OCI-LY7 (cell line): ENCODE results near the gene ABCD1. TPM values are rescaled to one million over a fixed set of nuclear protein-coding genes. Genes with fewer than 3 reads are reported as not detected.

Experiments used
- BruUV-seq: library from RNA; stranded (reverse); fragments of 400-500 nt; replicated peaks from 2 replicates; lab custom pipeline; 2021; lab: Mats Ljungman, UMichigan
- CTCF ChIA-PET: fragments of 300-600 bp; sonication (Branson Sonifier 250); formaldehyde crosslinking; loops from one replicate; lab custom pipeline; 2022; ENCODE audit warnings: antibody characterized with exemption; ENCODE audit not compliant: unreplicated experiment; lab: Charles Lee
- POLR2A ChIA-PET: fragments of 300-600 bp; sonication (Branson Sonifier 250); formaldehyde crosslinking; loops from one replicate; lab custom pipeline; 2022; ENCODE audit warnings: antibody characterized with exemption; lab: Charles Lee
- DNase-seq: peaks from one replicate; pipeline ENCODE4 v3.0.0-alpha.2; 2015; ENCODE audit warnings: low spot score
- H2AFZ ChIP-seq: fragments of 200-600 bp; sonication (generic), shearing (Covaris generic); 2 replicates; pipeline ENCODE4 v1.6.1; 2014; ENCODE audit warnings: mild to moderate bottlenecking, antibody characterized with exemption, low read length, moderate library complexity
- H3K27ac ChIP-seq: fragments of 200-600 bp; sonication (generic); 2 replicates; pipeline ENCODE4 v1.5.1; 2014; ENCODE audit warnings: mixed run types, low read depth, mild to moderate bottlenecking, moderate library complexity, low read length, inconsistent platforms; ENCODE audit not compliant: poor library complexity, severe bottlenecking
- H3K36me3 ChIP-seq: fragments of 200-600 bp; sonication (generic); 2 replicates; pipeline ENCODE4 v1.6.1; 2014; ENCODE audit warnings: mild to moderate bottlenecking, antibody characterized with exemption, low read length, moderate library complexity, mixed read lengths; ENCODE audit not compliant: insufficient read depth
- H3K4me1 ChIP-seq: fragments of 200-600 bp; sonication (generic); 2 replicates; pipeline ENCODE4 v1.5.1; 2014; ENCODE audit warnings: mild to moderate bottlenecking, low read length; ENCODE audit not compliant: insufficient read depth, poor library complexity, severe bottlenecking
- H3K4me2 ChIP-seq: fragments of 200-600 bp; sonication (generic); 2 replicates; pipeline ENCODE4 v1.6.1; 2014; ENCODE audit warnings: mild to moderate bottlenecking, low read length
- H3K4me3 ChIP-seq: fragments of 200-600 bp; sonication (generic); 2 replicates; pipeline ENCODE4 v1.5.1; 2014; ENCODE audit warnings: mild to moderate bottlenecking, low read depth, low read length; ENCODE audit not compliant: poor library complexity, severe bottlenecking
- H3K79me2 ChIP-seq: fragments of 200-600 bp; sonication (generic); 2 replicates; pipeline ENCODE4 v1.6.1; 2016; ENCODE audit warnings: low read depth, mild to moderate bottlenecking, low read length, moderate library complexity, mixed read lengths; ENCODE audit not compliant: insufficient read depth
- H3K9me2 ChIP-seq: fragments of 200-600 bp; sonication (generic); 2 replicates; pipeline ENCODE4 v1.6.1; 2016; ENCODE audit warnings: mild to moderate bottlenecking, low read length, mixed read lengths; ENCODE audit not compliant: insufficient read depth
- H3K9me3 ChIP-seq: fragments of 200-600 bp; sonication (generic); 2 replicates; pipeline ENCODE4 v1.6.1; 2014; ENCODE audit warnings: mild to moderate bottlenecking, mixed run types, low read length, mixed read lengths
- H4K20me1 ChIP-seq: fragments of 200-600 bp; sonication (generic); 2 replicates; pipeline ENCODE4 v1.6.1; 2014; ENCODE audit warnings: mild to moderate bottlenecking, antibody characterized with exemption, low read length, moderate library complexity, mixed read lengths; ENCODE audit not compliant: insufficient read depth
- EZH2phosphoT487 ChIP-seq: fragments of 200-600 bp; sonication (generic); IDR thresholded peaks from 2 replicates; pipeline ENCODE4 v1.6.1; 2018; ENCODE audit warnings: low read depth, borderline replicate concordance, mild to moderate bottlenecking, mixed run types, antibody characterized with exemption, low read length, moderate library complexity, mixed read lengths
- intact Hi-C: fragments of 100-400 bp; cut with micrococcal nuclease; formaldehyde crosslinking; loops from one replicate; pipeline ENCODE4 v1.10.0; 2022; ENCODE audit not compliant: unreplicated experiment
- total RNA-seq, 2 experiments: library from RNA; depleted of rRNA in 1 of 2; stranded (reverse); fragments of >200 nt in 1 of 2; shearing (Covaris generic) in 1 of 2; gene quantifications; 2 replicates each; pipeline ENCODE4 v1.2.3, GENCODE V29; 2014 to 2022
- TF ChIP-seq, protein P1 (sequence below): fragments of 200-600 bp; sonication (generic); conservative IDR thresholded peaks from 2 replicates; pipeline ENCODE4 v1.5.1; 2014; ENCODE audit warnings: mild to moderate bottlenecking, antibody characterized with exemption, low read length, moderate library complexity, mixed read lengths

The ABCD1 gene
- total RNA-seq, 2 experiments from 2014 or later, result 6.9 to 8.8 TPM

DNA sequence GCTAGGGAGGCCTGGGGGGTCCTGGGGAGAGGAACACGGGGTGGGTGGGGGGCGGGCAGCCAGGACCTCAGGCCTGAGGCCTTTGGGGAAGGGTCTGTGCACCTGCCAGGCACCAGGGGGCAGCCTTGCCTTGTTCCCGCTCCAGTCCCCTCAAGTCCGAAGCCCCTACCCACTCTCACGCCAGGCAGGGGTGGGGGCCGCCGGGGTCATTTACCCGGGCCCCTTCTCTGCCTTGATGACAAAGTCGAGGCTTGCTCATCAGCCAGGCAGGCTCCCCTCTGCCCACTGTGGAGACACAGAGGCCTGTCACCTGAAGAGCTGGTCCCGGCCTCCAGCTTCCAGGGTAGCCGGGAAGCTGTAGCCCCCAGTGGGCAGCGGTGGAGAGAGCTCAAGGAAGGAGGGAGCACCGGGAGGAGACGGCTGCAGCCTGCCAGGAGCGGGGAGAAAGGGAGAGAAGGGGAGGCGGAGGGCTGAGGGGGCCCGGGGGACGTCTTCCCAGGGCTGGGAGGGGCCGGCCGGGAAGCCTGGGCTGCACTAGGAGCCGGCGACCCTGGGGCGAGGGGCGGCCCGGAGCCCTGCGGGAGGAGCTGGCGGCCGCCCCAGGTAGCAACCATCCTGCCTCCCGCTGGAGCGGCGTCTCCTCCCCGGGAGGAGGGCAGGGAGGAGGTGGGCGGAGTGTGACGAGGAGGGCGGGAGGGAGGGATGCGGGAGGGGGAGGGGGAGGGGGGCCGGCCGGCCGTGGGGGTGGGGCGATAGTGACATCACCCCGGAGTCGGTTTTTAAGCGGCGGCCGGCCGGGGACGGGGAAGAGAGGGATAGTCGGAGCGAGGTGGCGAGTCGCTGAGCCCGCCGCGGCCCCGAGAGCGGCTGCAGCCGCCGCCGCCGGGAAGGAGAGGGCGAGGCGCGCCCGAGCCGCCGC, 37.3 kb upstream of the ABCD1 start, which contains the start of gene SLC6A8:
TSS of gene SLC6A8 (plus strand) at position 806 of the 919 bp plus-strand sequence. CDS start 649 bp downstream, outside the sequence.
- POLR2A ChIA-PET, result no interaction called here
- peak; percentile 31 for DNase-seq
- Histone ChIP-seq H3K4me2 (peak within 1 kb of the TSS; percentile 51), H3K79me2 (no peaks in the 10 kb centered on the region), H2AFZ (no peak within 1 kb of the TSS), H3K27ac (no peak within 1 kb of the TSS), H3K36me3 (no peaks in the 10 kb centered on the region), H3K9me2 (no peaks in the 10 kb centered on the region), H3K4me3 (peak within 1 kb of the TSS; percentile 47), H3K9me3 (no peaks in the 10 kb centered on the region), H3K4me1 (no peaks in the 10 kb centered on the region), H4K20me1 (no peaks in the 10 kb centered on the region)
- TF ChIP-seq, protein P1, sequence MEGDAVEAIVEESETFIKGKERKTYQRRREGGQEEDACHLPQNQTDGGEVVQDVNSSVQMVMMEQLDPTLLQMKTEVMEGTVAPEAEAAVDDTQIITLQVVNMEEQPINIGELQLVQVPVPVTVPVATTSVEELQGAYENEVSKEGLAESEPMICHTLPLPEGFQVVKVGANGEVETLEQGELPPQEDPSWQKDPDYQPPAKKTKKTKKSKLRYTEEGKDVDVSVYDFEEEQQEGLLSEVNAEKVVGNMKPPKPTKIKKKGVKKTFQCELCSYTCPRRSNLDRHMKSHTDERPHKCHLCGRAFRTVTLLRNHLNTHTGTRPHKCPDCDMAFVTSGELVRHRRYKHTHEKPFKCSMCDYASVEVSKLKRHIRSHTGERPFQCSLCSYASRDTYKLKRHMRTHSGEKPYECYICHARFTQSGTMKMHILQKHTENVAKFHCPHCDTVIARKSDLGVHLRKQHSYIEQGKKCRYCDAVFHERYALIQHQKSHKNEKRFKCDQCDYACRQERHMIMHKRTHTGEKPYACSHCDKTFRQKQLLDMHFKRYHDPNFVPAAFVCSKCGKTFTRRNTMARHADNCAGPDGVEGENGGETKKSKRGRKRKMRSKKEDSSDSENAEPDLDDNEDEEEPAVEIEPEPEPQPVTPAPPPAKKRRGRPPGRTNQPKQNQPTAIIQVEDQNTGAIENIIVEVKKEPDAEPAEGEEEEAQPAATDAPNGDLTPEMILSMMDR, result peak; percentile 63
- no peak for TF ChIP-seq EZH2phosphoT487
- BruUV-seq, result no TSS peak
- intact Hi-C loops, result loop anchor here (10.0 kb wide), 1 partner anchor 77 kb away; the partner anchor contains the start of gene PLXNB3
- CTCF ChIA-PET, result no interaction called here

DNA sequence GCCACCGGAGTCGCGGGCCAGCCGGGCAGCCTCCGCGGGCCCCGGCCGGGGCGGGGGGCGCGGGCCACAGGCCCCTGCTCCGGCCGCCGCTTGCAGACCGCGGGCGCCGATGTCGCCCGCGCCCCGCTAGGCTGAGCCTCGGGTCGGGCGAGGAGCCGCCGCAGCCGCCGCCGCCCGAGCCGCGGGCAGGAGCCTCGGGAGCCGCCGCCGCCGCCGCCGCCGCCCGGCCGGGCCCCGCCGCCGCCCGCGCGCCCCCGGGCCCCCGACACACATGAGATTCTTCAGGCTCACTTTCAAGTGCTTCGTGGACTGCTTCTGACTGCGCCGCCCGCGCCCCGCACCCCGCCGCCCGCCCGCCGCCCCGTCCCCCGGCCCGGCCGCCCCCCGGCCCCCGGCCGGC, 36.6 kb upstream of the ABCD1 start:
- no peak for TF ChIP-seq EZH2phosphoT487
- TF ChIP-seq, protein P1, result no peak
- no peak for DNase-seq
- Histone ChIP-seq H3K9me3 (no peaks in the 10 kb centered on the region), H3K4me3 (no peak overlapping the region), H3K36me3 (no peaks in the 10 kb centered on the region), H3K4me2 (no peak overlapping the region), H3K27ac (no peak overlapping the region), H3K9me2 (no peaks in the 10 kb centered on the region), H4K20me1 (no peaks in the 10 kb centered on the region), H2AFZ (no peak overlapping the region), H3K4me1 (no peaks in the 10 kb centered on the region), H3K79me2 (no peaks in the 10 kb centered on the region)
- intact Hi-C loops, result loop anchor here (10.0 kb wide), 1 partner anchor 77 kb away; the partner anchor contains the start of gene PLXNB3
- CTCF ChIA-PET, result no interaction called here
- BruUV-seq, result no TSS peak
- POLR2A ChIA-PET, result no interaction called here

DNA sequence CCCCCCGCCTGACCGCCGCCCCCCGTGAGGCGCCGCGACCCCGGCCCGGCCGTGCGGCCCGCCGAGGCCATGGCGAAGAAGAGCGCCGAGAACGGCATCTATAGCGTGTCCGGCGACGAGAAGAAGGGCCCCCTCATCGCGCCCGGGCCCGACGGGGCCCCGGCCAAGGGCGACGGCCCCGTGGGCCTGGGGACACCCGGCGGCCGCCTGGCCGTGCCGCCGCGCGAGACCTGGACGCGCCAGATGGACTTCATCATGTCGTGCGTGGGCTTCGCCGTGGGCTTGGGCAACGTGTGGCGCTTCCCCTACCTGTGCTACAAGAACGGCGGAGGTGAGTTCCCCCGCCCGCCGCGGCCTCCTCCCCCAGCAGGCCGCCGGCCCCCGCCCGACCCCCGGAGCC, 36.1 kb upstream of the ABCD1 start:
- Histone ChIP-seq H3K9me3 (no peaks in the 10 kb centered on the region), H3K27ac (no peak overlapping the region), H3K4me1 (no peaks in the 10 kb centered on the region), H3K9me2 (no peaks in the 10 kb centered on the region), H3K36me3 (no peaks in the 10 kb centered on the region), H3K4me3 (no peak overlapping the region), H3K79me2 (no peaks in the 10 kb centered on the region), H4K20me1 (no peaks in the 10 kb centered on the region), H3K4me2 (no peak overlapping the region), H2AFZ (no peak overlapping the region)
- TF ChIP-seq EZH2phosphoT487, result no peak
- TF ChIP-seq, protein P1, result no peak
- POLR2A ChIA-PET, result no interaction called here
- no TSS peak for BruUV-seq
- intact Hi-C loops, result loop anchor here (10.0 kb wide), 1 partner anchor 76 kb away; the partner anchor contains the start of gene PLXNB3
- CTCF ChIA-PET, result no interaction called here
- DNase-seq, result no peak
